Stimulated activated CD8-positive, alpha-beta memory T cell treated with anti-CD3 and anti-CD28 coated beads, Interleukin-2, amount 100 ng/mL, for 1 hour (primary cell): Measurements from ENCODE around the gene RGCC.
"Not testable (repeated sequence)": the region's sequence is repeated elsewhere in the genome, so short reads cannot be mapped to it uniquely, and the experiment has no call there.

Source experiments
- DNase-seq, 2 donors: peaks; one replicate each; pipeline ENCODE4 v3.0.0-alpha.2; 2020; ENCODE audit warnings: low read depth in 2 of 2

Gene RGCC, protein sequence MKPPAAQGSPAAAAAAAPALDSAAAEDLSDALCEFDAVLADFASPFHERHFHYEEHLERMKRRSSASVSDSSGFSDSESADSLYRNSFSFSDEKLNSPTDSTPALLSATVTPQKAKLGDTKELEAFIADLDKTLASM

DNA sequence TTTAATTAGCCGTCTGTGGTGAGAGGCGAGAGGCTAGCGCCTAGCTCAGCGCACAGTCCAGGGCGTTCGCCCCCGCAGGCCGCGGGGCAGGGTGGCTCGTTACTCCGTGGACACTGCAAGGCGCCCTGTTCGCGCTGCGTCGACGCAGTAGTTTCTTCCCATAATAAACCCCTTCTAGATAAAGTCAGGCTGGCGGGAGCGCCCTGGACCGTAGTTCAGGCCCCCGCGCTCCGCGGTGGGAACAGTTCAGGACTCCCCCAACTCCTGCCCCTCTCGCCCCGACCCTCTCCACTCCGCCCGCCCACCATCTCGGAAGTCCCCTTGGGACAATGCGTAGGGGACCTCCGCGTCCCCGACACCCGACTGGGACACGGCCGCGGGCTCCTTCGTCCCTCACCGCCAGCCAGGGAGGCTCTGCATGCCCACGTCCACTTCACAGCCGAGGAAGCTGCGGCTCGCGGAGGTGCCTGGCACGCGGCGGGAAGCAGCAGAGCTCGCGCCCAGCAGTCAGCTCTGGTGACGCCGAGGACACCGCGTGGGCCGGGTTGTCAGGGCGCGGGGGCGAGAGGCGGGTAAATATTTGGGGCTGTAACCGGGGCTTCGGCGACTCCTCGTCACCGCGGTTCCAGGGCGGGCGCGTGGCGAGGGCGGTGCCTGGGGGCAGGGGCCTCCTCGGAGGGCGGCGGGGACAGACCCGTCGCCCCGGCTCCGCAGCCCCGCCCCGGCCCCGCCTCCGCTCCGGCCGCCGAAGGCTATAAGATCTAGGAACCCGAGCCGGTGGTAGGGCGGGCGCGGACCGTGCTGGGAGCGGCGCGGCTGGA, at the start of gene RGCC:
TSS of gene RGCC (plus strand) at position 783 of the 821 bp plus-strand sequence. CDS start 158 bp downstream, outside the sequence.
- DNase-seq: peak; percentile 83 to 92

DNA sequence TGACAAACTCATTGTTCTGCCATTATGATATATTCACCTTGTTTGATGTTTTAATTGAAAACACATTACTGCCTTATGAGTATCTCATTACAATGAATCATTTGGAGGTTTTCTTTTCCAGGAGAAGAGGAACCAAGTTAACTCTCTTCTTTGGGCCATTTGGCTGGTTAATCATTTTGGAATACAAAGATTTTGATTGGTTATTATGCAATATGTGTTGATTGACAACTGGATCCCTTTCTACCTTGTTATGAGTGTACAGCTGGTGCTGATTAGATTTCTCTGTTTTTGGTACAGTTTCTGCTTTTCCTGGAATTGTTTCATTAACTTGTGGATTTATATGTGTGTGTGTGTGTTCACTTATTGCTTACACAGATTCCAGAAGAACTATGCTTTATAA, 49.2 kb upstream of the RGCC start:
- DNase-seq: no peak

DNA sequence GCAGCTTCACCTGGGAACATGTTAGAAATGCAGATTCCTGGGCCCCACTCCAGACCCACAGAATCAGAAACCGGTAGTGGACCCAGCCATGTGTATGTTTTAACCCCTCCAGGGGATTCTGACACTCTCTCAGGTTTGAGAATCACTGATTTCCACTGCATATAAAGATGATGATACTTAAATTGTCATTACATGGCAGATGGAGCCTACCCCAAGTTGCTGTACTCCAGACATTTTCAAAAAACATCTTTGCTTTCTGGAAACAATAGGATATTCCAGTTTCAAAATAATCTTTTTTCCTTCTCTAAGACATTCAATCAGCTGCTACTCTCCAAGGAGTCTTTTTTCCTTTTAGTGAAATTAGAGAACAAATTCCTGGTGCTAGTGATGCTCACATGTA, 48.6 kb upstream of the RGCC start:
- no peak for DNase-seq

DNA sequence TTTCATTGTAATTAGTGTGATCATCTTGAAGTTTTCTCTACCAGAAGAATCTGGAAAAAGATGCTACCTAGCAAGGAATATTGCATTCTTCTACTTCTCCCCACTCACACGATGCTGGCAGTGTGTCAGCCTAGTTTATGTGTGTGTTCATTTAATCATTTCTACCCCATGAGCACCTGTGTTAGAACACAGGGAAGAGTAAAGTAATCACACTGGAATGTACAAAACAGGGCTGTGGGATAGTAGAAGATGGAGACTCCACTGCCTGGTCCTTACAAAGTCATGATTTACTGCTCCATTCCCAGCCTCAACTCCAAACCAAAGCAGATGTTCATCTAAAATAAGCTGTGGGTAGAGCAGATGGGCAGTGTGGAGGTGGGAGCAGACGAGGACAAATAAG, 47.7 kb upstream of the RGCC start:
- no peak for DNase-seq

DNA sequence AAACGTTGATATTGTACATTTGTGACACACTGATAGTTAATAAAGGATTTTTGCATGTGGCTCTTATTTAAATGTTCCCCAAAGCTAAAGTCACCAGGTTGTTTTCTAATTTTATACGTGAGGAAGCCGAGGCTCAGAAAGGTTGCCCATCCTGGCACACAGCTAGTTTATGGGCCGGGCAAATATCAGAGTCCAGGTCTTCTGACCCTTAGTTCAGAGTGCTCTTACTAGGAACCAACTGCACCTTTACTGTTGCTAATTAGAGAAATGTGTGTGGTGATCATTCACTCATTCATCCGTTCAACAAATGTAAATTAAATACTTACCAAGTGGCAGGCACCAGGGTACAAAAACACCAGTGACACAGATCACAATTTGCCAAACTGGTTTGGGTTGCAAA, 46.3 kb upstream of the RGCC start:
- no peak for DNase-seq

DNA sequence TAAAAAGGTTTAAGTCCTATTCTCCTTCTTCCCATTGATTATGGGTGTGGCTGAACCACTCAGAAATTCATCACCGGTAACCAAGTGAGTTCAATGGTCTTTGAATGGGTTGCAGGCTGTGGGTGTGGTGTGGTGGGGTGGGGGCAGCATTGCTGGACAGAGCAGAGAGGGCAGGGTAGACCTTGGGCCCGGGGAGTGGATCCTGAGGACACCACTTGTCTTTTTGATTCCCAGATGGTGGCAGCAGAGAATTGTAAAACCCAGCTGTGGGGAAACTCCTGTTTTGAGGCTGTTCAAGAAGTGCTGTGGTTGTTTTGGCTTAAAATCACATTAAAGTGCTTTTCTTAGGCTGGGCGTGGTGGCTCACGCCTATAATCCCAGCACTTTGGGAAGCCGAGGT, 45.8 kb upstream of the RGCC start:
- DNase-seq: no peak

DNA sequence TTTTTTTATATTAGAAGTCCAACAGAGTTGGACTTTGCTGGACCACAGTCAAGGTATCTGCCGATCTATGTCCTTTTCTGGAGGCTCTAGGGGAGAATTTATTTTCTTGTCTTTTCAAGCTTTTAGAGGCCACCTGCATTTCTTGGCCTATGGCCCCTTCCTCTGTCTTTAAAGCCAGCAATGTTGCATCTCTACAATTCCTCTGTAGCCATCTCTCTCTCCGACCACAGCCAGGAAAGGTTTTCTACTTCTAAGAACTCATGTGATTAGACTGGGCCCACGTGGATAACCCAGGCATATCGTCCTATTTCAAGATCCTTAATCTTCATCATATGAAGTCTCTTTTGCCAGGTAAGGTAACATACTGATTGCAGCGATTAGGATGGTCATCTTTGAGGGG, 43.5 kb upstream of the RGCC start:
- DNase-seq: no peak

DNA sequence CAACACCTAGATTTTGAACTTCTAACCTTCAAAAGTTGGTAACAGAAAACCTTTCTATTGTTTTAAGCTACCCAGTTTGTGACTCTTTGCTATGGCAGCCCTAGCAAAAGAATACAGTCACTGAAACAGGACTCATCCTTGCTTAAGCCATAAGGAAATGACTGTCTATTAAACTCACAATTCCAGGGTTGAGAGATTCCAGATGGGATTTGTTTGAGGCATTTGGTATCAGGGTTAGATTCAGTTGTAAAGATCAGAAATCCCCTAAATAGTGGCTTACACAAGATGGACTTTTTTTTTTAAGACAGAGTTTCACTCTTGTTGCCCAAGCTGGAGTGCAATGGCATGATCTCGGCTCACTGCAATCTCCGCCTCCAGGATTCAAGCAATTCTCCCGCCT, 41.1 kb upstream of the RGCC start:
- no peak for DNase-seq

DNA sequence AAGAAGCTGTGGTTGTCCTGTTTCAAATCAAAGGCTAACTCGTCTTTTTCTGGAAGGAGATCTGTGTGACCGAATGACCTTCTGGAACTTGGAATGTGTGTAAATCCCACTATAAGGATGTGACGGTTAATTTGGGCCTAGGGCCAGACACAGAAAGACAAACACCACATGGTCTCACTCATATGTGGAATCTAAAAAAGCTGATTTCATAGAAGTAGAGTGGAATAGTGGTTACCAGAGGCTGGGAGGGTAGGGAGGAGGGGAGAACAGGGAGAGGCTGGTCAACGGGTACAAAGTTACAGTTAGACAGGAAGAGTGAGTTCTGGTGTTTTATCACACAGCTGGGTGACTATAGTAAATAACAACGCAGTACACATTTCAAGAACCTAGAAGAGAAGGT, 39.3 kb upstream of the RGCC start:
- DNase-seq: no peak

DNA sequence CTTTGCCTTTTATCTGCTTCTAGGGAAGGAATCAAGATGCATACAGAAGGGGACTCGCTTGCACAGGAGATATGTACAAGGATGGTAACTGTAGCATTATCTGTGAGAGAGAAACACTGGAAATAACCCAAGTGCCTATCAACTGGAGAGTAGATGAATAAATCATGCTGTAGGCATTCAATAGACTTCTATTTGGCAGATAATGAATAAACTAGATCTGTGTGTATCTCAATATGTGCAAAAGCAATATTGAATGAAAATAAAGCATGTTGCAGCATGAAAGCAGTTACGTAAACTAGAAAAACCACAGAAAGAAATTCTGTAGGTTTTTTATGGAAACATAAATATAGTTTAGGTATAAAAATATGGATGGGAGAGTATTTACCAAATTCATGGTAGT, 38.6 kb upstream of the RGCC start:
- no peak for DNase-seq

DNA sequence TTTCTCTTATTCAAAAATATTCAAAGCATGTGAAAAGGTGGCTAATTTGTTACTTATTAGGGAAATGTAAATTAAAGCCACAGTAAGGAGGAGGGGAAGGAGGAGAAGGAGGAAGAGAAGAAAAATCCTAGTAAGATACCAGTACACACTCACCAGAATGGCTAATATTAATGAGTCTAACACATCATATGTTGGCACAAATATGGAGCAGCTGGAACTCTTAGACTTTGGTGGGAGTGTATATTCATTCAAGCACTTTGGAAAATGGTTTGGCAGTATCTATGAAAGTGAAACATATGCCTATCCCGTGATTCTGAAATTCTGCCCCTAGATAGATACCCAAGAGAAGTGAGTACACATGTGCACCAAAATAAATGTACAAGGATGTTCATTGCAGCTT, 38.1 kb upstream of the RGCC start:
- DNase-seq: no peak

DNA sequence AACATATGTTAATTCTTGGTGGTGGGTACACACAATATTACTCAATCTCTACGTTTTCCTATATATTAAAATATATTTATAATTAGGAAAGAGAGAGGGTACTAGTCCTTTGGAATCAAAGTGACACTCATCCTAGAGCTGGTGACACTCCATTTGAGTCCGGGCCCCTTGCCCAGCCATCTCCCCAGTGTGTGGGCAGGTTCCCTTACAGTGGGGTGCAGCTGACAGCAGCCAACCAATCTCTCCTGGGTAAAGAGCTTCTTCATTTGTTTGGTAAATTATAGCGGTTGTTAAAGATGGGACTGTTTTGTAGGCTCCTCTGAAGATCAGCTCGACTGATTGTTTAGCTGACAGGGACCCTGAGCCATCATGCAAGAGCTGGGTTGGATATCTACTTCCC, 37.2 kb upstream of the RGCC start:
- DNase-seq: no peak

DNA sequence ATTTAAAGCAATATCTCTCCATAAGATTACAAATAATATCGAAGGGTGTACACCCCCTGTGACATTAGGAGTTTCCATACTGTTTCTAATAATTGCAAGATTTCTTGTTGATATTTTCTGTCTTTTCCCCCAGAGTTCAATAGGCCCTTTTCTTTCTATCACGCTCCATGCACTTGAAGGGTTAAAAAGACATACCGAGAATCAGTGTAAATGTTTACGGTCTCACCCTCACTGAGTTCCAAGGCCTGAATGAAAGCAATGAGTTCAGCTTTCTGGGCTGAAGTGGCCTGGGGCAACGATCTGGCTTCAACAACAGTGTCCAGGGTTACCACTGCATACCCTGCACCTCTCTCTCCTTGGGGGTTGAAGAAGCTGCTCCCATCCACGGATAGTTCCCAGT, 36.0 kb upstream of the RGCC start:
- DNase-seq: not testable (repeated sequence)

DNA sequence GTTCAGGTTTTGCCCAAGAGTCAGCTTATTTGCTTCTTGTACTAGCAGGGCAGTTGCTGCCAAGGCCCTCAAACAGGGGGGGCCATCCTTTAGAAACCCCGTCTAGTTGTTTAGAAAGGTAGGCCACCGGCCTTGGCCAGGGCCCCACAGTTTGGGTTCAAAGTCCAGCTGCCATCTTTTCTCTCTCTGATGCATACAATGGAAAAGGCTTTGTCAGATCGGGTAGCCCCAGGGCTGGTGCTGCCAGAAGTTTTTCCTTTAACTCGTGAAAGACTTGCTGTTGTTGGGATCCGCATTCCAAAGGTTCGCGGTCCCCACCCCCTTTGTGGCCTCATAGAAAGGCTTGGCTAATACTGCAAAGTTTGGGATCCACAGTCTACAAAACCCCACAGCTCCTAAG, 35.4 kb upstream of the RGCC start:
- not testable (repeated sequence) for DNase-seq

DNA sequence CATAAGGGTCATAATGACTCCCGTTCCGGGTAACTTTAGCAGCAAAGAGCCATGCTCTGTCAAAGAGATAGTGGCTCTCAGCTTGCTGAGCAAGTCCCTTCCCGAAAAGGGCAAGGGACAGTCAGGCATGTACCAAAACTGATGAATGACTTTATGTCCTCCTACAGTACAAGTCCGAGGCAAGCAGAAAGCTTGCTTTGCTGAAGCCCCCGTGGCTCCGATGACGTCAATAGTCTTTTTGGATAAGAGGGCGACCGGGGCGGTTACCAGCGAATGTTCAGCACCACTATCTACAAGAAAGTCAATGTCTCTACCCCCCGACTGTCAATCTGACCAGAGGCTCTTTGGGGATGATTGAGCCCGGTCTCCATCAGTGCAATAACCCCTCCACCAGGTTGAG, 34.1 kb upstream of the RGCC start:
- not testable (repeated sequence) for DNase-seq

DNA sequence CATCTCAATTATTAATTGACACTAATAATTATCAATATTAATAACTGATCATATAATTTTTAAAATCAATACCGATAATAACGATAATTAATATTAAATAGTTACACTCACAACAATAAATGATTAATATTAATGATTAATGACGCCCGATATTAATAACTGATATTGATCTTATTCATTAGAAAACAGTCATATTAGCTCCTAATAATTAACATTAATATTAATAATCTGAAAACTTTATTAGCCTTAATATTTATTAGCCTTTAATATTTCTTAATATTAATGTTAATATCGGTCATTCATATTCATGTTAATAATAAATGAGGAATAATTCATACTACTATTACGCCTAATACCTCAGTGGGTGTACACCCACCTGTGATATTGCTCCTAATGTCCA, 32.7 kb upstream of the RGCC start:
- not testable (repeated sequence) for DNase-seq

DNA sequence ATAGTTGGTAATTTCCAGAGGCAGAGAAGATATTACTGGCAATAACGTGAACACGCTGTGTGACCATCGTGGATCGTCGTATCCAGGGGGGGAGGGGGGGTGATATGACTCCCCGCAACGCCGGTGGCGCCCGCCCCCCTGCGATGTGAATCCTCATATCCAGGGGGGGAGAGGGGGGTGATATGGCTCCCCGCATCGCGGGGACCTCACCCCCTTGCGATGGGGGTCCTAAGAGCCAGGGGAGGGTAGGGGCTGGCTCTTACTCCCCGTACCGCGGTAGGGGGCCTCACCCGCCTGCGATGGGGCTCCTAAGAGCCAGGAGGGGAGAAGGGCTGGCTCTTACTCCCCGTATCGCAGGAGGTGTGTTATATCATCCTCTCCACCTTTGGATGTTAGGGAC, 31.3 kb upstream of the RGCC start:
- DNase-seq: no peak

DNA sequence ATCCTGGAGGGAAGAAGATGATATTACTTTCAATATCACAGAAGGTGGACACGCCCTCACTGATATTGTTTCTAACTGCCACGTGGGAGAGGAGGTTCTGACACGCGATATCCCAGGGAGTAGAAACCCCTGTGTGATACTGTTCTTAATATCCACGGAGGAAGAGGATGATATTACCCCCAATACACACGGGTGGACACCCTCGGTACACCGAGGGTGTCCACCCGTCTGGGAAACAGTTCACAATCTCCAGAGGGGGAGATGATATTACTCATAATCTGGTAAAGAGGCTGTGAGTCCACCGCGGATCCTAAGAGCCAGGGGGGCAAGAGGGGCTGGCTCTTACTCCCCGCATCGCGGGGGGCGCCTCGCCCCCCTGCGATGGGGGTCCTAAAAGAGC, 29.7 kb upstream of the RGCC start:
- no peak for DNase-seq

DNA sequence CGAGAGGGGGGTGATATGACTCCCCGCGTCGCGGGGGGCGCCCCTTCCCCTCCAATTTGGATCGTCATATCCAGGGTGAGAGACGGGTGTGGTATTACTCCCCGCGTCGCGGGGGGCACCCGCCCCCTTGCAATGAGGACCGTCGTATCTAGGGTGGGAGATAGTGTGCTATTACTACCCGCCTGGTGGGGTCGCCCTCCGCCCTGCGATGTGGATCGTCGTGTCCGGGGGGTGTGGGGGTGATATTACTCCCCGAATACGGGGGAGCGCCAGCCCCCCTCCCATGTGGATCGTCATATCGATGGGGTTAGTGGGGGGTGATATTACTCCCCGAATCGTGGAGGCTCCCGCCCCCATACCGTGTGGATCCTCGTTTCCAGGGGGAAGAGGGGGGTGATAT, 29.2 kb upstream of the RGCC start:
- peak; percentile 9 to 27 for DNase-seq

DNA sequence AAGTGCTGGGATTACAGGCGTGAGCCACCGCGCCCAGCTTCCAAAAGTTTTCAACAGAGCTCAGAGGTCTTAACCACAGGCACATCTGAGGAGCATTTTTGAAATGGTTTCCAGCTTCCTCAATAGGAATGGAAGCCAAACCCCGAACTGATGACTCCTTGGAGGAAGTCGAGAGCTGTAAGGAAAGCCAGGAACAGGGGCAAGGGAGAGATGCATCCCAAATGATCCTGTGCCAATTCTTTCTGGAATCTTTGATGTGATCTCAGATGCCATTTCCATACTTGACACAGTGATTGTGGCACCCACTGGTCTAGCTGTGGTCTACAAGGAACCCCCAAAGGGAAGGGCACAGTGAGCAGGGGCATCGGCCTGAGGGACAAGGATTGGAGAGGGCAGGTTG, 23.3 kb upstream of the RGCC start:
- not testable (repeated sequence) for DNase-seq

DNA sequence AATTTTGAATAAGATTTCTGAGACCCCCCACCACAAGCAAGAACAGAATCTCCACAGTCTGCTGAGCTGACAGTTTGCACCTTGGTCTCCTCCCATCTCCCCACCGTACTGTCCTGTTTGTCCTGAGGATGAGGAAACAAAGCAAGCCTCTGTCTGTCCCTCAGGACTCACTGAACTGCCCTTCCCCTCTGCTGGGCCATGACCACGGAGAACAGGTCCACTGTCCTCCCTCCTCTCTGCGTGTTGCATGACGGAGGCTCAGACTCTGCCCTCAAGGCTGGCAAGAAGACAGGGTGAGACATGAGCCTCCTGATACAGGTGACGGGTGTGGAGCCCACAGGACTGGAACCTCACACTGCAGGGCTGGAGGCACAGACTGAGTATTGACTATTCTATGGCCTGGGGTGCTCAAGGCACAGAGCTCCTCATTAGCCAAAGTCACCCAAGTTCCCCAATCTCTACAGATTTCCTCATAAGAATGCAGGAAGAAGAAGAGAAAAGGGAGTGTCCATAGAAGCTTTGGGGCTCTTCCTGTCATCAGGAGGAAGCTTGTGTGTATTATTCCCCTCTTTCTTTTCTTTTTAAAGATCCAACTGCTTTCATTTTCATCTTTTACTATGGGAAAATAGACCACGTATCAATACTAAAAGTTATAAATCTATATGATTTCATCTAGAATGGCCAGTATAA, 22.4 kb upstream of the RGCC start:
- DNase-seq: no peak

DNA sequence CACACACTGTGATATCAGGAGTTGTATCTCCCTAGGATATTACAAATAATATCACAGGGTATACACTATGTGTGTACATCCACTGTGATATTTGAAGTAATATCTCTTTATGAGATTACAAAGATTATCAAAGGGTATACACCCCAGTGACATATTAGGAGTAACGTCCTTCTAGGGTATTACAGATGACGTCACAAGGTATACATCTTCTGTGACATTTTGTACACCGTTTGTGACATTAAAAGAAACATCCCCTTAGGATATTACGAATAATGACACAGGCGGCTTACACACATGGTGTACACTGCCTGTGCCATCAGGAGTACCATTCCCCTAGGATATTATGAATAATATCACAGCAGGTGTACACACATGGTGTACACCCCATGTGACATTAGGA, 13.4 kb upstream of the RGCC start:
- no peak for DNase-seq

DNA sequence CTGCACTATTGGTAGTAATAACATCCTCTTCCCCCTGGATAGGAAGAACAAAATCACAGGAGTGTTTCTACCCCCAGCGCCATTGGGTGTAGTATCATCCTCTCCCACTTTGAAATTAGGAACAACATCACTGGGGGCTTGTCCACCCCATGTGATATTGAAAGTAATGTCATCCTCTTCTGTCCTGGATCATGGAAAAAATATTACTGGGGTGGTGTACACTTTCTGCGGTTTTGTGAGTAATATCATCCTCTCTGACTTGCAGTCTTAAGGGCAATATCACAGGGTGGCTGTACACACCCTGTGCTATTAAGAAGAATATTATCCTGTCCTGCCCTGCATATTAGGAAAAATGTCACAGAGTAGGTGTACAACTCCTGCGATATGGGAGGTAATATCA, 4.9 kb upstream of the RGCC start:
- no peak for DNase-seq
